ENCODE data around the gene HLA-B.

The HLA-B gene

DNA sequence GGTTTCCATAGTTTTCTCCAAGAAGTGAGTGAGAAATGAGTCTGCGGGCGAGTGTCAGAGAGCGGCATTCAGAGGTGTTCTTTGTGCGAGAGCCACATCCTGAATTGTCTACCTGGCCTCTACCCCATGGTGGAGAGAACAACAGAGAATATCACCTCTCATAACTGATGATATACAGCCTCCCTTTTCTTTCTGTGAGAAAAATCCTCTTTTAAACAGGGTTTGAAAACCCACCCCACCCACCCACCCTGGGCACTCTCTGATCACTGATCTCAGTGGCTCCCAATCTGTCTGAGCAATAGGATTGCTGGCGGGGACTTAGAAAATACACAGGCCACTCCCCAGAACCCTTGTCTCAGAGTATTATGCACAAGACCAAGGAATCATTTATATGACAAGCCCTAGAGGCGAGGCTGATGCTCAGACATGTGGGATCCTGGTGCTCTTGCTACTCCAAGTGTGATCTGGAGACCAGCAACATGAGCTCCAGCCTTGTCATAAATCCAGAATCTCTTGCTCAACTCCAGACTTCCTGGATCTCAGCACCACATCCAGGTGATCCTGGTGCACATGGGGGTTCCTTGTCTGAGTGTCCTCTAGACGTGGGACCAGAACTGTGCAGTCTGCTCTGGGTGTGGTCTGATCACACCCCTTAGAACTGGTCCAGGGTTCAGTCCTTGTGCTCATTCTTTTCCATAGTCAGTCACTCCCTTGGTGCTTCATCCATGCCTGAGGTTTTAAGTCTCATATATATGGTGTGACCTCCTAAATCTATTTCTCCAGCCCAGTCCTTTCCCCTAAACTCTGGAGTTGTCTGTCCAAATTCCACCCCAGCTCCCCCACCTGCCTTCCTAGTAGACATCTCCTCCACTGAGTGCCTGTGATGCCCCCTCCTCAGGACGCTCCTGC is 5.3 kb downstream of the HLA-B start:
- DNase-seq = no peak

GRCh38 chr6:31351033-31351380 is 6.0 kb downstream of the HLA-B start:
- DNase-seq = no peak

- DNase-seq = no peak
Observed at GRCh38 chr6:31350196-31351032, 6.6 kb downstream of the HLA-B start.

GRCh38 chr6:31349301-31349700 is 7.7 kb downstream of the HLA-B start:
- DNase-seq = no peak

DNA sequence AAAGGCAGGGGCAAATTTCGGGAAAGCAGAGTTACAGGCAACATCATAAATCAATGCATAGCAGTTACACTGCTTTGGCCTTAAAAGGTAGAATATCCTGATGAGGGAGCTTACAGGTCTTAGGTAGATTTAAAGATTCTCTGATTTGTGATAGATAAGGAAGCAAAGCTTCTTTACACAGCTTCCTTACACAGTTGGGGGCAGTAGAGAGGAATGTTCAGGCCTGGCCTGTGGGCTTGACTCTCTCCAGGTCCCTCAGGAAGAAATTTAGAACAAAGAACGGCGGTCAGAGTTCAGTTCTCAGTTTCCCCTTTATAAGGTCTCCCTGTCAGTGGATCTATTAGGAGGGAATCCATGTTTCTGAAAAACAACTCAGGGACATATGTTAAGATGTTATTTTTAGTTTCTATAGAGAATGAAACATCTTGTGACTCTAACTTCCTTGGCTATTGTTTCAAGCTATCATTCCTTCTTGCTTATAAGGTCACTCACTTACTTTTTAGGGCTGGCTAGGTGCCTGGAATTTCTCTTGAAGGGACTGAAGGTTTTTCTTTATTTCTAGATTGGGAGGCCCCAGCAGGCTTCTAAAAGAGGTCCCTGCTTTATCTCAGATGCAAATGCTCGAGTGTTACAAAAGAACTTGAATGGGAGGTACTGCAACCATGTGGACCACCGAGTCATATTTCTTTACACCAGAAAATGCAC is 11.8 kb downstream of the HLA-B start:
- no peak for DNase-seq

- no peak for DNase-seq
Observed at GRCh38 chr6:31340228-31340627, 16.8 kb downstream of the HLA-B start.

- DNase-seq = no peak
Observed at GRCh38 chr6:31339210-31339609, 17.8 kb downstream of the HLA-B start.

GRCh38 chr6:31336896-31337496 is 20.0 kb downstream of the HLA-B start:
- DNase-seq = no peak

GRCh38 chr6:31332637-31333602 is 24.1 kb downstream of the HLA-B start:
- DNase-seq = no peak

GRCh38 chr6:31328355-31328960 is 28.5 kb downstream of the HLA-B start:
- no peak for DNase-seq

GRCh38 chr6:31321820-31322219 is 35.2 kb downstream of the HLA-B start:
- no peak for DNase-seq

DNA sequence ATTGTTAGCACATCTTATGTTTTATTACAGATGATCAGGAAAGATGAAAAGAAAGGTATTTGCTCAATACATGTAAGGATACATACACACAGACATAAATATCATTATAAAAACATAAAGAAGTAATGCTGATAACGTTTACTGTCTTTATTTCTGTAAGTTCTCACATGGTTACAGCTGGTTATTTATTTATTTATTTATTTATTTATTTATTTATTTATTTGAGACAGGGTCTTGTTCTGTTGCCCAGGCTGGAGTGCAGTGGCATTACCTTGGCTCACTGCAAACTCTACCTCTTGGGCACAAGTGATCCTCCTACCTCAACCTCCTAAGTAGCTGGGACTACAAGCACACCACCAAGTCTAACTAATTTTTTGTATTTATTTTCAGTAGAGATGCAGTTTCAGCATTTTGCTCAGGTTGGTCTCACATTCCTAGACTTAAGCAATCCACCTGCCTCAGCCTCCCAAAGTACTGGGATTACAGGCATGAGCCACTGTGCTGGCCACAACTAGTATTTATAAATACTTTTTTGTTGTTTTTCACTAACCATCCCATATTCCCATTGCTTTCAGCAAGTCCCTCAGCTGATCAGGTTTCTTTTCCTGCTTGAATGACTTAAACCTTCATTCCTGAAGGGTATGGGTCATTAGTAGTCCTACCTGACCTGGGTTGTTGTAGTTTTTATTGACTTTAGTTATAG is 35.8 kb downstream of the HLA-B start:
- DNase-seq = no peak

GRCh38 chr6:31317036-31317435 is 39.9 kb downstream of the HLA-B start:
- no peak for DNase-seq

- DNase-seq = no peak
Observed at GRCh38 chr6:31309641-31310040, 47.3 kb downstream of the HLA-B start.

- DNase-seq = no peak
Observed at GRCh38 chr6:31308845-31309175, 48.2 kb downstream of the HLA-B start.

DNA sequence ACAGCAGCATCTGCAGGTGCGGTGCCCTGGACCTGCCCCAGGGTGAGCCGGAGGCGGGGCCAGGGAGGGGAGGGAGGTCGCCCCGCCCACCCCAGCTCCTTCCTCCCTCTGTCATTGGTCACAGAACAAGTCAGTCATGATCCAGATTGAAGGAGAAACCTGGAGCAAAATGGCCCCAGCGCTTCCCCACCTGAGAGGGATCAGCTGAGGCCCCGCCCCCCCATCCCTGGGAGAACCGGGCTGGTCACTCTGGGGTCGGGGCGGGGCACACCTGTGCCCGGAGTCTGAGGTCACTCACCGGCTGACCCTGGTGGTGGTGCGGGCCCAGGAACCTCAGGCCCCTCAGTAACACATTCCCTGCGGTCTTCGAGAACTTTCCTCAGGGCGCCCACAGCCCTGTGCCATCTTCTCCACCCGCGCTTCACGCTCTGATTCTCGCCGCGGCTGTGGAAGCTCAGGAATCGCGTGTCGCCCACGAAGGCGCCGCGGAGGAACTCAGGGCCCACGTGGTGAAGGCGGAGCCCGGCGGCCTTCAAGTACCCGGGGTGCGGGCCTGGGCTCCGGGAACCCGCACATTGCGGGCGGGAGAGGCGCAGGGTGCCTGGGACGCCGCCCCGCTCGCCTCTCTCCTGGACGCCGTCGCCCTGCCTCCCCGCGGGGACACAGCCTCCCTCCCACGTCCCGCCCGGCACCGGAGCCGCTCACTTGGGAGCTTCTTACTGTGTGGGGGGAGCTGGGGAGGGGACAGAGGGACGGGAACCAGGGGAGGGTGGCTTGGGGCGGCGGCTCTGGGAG is 48.7 kb downstream of the HLA-B start:
- peak; percentile 73 for DNase-seq

GRCh38 chr6:31307669-31308049 is 49.3 kb downstream of the HLA-B start:
- DNase-seq = no peak

DNA sequence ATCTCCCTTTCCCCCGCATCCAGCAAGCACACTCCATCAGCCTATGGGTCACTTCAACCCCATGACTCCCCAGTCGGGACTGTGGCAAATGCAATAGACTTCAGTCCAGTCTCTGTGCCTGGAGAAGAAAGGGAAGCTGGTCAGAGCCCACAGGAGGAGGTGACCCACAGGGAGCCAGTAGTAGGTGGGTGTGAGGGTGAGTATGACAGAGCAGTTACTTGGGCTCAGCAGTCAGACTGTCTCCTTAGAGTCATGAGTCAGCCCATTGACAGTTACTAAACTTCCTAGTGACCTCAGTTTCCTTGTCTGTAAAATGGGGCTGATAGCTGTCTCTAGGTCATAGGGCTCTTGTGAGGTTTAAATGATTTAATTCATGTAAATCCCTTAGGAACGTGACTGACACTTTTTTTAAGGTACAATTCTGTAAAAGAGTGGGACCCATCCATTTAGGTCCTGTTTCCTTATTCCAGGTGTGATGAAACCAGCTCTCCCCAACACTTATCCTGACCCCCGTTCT is 51.2 kb downstream of the HLA-B start:
- DNase-seq = no peak

DNA sequence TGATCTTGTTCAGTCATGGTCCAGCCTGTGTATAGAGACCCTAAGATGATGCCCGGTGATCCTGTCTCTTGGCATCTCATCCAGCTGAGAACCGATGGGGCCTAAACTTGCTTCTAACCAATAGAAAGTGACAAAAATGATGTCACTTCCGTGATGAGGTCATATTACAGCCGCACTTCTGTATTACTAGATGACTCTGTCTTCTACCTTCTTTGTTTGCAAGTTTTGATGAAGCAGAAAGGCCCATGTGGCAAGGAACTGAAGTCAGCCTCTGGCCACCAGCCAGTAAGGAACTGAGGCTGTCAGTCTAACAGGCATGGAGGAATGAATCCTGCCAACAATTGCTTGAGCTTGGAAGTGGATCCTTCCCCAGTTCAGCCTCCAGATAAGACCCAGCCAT is 52.3 kb downstream of the HLA-B start:
- no peak for DNase-seq
